Kidney (tissue), 14 donors: Measurements from ENCODE around the gene APOL4. TPM values are rescaled to one million over a fixed set of nuclear protein-coding genes. Genes with fewer than 3 reads are reported as not detected.
"Not testable (repeated sequence)": the region's sequence is repeated elsewhere in the genome, so short reads cannot be mapped to it uniquely, and the experiment has no call there.

ENCODE experiments used
- DNase-seq, 5 donors: peaks; one replicate each; pipeline ENCODE4 v3.0.0-alpha.2; 2013 to 2020
- FAIRE-seq: peaks from 2 replicates; lab custom pipeline; 2012; peaks lifted over from hg19 to GRCh38; lab: Jason Lieb, UNC
- H3K27ac ChIP-seq, 2 donors: one replicate each; pipeline ENCODE4 v1.7.0; 2013; ENCODE audit warnings: low read depth in 2 of 2, low read length in 2 of 2, inconsistent platforms in 1 of 2
- H3K27me3 ChIP-seq: one replicate; pipeline ENCODE4 v1.7.1; 2013; ENCODE audit warnings: low read length, inconsistent platforms; ENCODE audit not compliant: control insufficient read depth, insufficient read depth
- H3K36me3 ChIP-seq, 3 donors: one replicate each; pipeline versions ENCODE4 v1.7.0 to v1.7.1; 2013; ENCODE audit warnings: low read length in 3 of 3, control low read depth in 1 of 3, inconsistent platforms in 1 of 3; ENCODE audit not compliant: insufficient read depth in 3 of 3, control insufficient read depth in 2 of 3
- H3K4me1 ChIP-seq, 3 donors: one replicate each; pipeline versions ENCODE4 v1.7.0 to v1.7.1; 2013; ENCODE audit warnings: low read length in 3 of 3, inconsistent platforms in 1 of 3, low read depth in 1 of 3; ENCODE audit not compliant: control insufficient read depth in 2 of 3, insufficient read depth in 2 of 3
- H3K4me3 ChIP-seq, 3 donors: one replicate each; pipeline versions ENCODE4 v1.7.0 to v1.8.1; 2013; ENCODE audit warnings: low read length in 3 of 3, control low read depth in 1 of 3, inconsistent platforms in 1 of 3
- H3K9ac ChIP-seq, 3 donors: one replicate each; pipeline versions ENCODE4 v1.7.0 to v1.7.1; 2013; ENCODE audit warnings: low read length in 3 of 3, control low read depth in 1 of 3, inconsistent platforms in 1 of 3
- H3K9me3 ChIP-seq, 3 donors: one replicate each; pipeline versions ENCODE4 v1.7.0 to v1.7.1; 2013; ENCODE audit warnings: low read length in 3 of 3, control low read depth in 1 of 3, inconsistent platforms in 1 of 3; ENCODE audit not compliant: control insufficient read depth in 2 of 3, insufficient read depth in 1 of 3
- intact Hi-C: fragments of 100-400 bp; cut with DNase I; formaldehyde crosslinking; loops from one replicate; pipeline ENCODE4 v1.11.1; 2022
- polyA plus RNA-seq: library from polyadenylated mRNA; stranded (reverse); fragments of 350-450 nt; fragmentation: Illumina TruSeq; extraction: RNeasy Lipid Tissue Mini Kit (QIAGEN cat#74804); gene quantifications from one replicate; pipeline ENCODE4 v1.2.3, GENCODE V29; 2014; ENCODE audit warnings: low read depth, low replicate concordance; ENCODE audit not compliant: insufficient read depth
- total RNA-seq: library from RNA; stranded (reverse); fragmentation: NEBNext Ultra II Directional; extraction: Animal tissue kit (Norgen Biotek cat#: 25700); gene quantifications from one replicate; pipeline ENCODE4 v1.2.1, GENCODE V29; 2021
- TF ChIP-seq, protein P1 (sequence below): IDR thresholded peaks from 3 replicates; pipeline ENCODE4 v1.5.1; 2012; ENCODE audit warnings: mild to moderate bottlenecking, moderate library complexity, borderline replicate concordance; ENCODE audit not compliant: insufficient read depth; ENCODE audit errors: extremely low read depth
- donor health status: control.
- donor health status: control.
- donor health status: control.
- donor health status: control.
- donor health status: control.
- donor health status: DM: yes; HTN: yes; CAD: no.
- donor health status: Normal renal cell carcinoma (clear cell type).

APOL4 gene
- total and polyA plus RNA-seq, 2 donors from 2014 or later = 6.1 to 8.7 TPM

GRCh38 chr22:36228944-36229343 is 27.3 kb upstream of the APOL4 start:
- FAIRE-seq = no peak
- H3K36me3 ChIP-seq = peaks cover 2 to 22% (median 6%) of the 10 kb centered on the region in 3 donors
- intact Hi-C loops = no loop called here

GRCh38 chr22:36228369-36228768 is 26.8 kb upstream of the APOL4 start:
- DNase-seq, H3K9ac ChIP-seq, H3K27me3 ChIP-seq, H3K27ac ChIP-seq, intact Hi-C loops, H3K9me3 ChIP-seq, H3K4me1 ChIP-seq, FAIRE-seq, H3K4me3 ChIP-seq: not testable (repeated sequence)
- H3K36me3 ChIP-seq = peaks cover 2 to 22% (median 6%) of the 10 kb centered on the region in 3 donors

More at GRCh38 chr22:36228944-36229343, 27.3 kb upstream of the APOL4 start:
- H3K4me1 ChIP-seq = no peaks in the 10 kb centered on the region
- no peak overlapping the region for H3K27ac ChIP-seq
- no peak overlapping the region for H3K9ac ChIP-seq
- H3K9me3 ChIP-seq = no peaks in the 10 kb centered on the region
- no peak overlapping the region for H3K4me3 ChIP-seq
- H3K27me3 ChIP-seq = no peaks in the 10 kb centered on the region
- DNase-seq = no peak
- TF ChIP-seq, protein P1, sequence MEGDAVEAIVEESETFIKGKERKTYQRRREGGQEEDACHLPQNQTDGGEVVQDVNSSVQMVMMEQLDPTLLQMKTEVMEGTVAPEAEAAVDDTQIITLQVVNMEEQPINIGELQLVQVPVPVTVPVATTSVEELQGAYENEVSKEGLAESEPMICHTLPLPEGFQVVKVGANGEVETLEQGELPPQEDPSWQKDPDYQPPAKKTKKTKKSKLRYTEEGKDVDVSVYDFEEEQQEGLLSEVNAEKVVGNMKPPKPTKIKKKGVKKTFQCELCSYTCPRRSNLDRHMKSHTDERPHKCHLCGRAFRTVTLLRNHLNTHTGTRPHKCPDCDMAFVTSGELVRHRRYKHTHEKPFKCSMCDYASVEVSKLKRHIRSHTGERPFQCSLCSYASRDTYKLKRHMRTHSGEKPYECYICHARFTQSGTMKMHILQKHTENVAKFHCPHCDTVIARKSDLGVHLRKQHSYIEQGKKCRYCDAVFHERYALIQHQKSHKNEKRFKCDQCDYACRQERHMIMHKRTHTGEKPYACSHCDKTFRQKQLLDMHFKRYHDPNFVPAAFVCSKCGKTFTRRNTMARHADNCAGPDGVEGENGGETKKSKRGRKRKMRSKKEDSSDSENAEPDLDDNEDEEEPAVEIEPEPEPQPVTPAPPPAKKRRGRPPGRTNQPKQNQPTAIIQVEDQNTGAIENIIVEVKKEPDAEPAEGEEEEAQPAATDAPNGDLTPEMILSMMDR = no peak

DNA sequence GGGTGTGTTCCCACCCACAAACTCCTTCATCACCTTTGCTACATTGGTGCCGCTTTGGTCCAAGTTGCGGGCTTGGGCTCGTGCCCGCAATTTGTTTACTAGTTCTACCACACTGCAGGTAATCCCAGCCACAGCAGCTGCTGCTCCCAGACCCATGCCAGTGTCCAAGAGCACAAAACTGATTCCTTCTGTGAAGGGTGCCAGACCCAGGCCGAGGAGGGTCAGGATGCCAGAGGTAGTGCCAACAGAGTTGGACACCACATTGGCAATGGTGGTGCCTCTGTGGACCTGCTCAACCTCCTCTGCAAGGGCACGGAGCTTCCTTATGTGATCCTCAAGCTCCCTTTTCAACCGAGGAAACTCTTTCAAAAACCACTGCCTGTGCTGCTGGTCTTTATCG is 26.2 kb upstream of the APOL4 start:
- intact Hi-C loops = no loop called here
- Histone ChIP-seq H3K27ac (no peak overlapping the region), H3K27me3 (no peaks in the 10 kb centered on the region), H3K4me1 (no peaks in the 10 kb centered on the region), H3K4me3 (no peak overlapping the region), H3K9me3 (no peaks in the 10 kb centered on the region), H3K36me3 (peaks cover 2 to 22% (median 6%) of the 10 kb centered on the region in 3 donors), H3K9ac (no peak overlapping the region)
- DNase-seq = no peak
- TF ChIP-seq, protein P1 = no peak
- FAIRE-seq = no peak

GRCh38 chr22:36227396-36227795 is 25.8 kb upstream of the APOL4 start:
- TF ChIP-seq, protein P1 = no peak
- H3K36me3 ChIP-seq = peaks cover 2 to 22% (median 6%) of the 10 kb centered on the region in 3 donors
- H3K27me3 ChIP-seq = no peaks in the 10 kb centered on the region
- H3K4me3 ChIP-seq = no peak overlapping the region
- H3K9ac ChIP-seq = no peak overlapping the region
- no peak overlapping the region for H3K27ac ChIP-seq
- no peaks in the 10 kb centered on the region for H3K9me3 ChIP-seq
- intact Hi-C loops = no loop called here
- FAIRE-seq = no peak
- DNase-seq = no peak
- H3K4me1 ChIP-seq = no peaks in the 10 kb centered on the region
